Endothelial cell of umbilical vein (primary cell): Measurements from ENCODE around the gene SIGLECL1. TPM values are rescaled to one million over a fixed set of nuclear protein-coding genes. Genes with fewer than 3 reads are reported as not detected.

Source experiments
- BruUV-seq: library from RNA; stranded (reverse); fragments of 400-500 nt; replicated peaks from 2 replicates; lab custom pipeline; 2021; lab: Mats Ljungman, UMichigan
- CTCF ChIA-PET: fragments of 300-600, 350-600 bp; sonication (Branson Sonifier 250); formaldehyde crosslinking; loops from one replicate; lab custom pipeline; 2021; ENCODE audit warnings: antibody characterized with exemption, inconsistent platforms; lab: Charles Lee
- POLR2A ChIA-PET: fragments of 300-600, 350-600 bp; sonication (Branson Sonifier 250); formaldehyde crosslinking; loops from one replicate; lab custom pipeline; 2021; ENCODE audit warnings: antibody characterized with exemption, inconsistent platforms; lab: Charles Lee
- DNase-seq: peaks from one replicate; pipeline ENCODE4 v3.0.0-alpha.2; 2011; ENCODE audit warnings: low read depth, low spot score
- FAIRE-seq: peaks from 2 replicates; lab custom pipeline; 2011; peaks lifted over from hg19 to GRCh38; lab: Jason Lieb, UNC
- H2AFZ ChIP-seq: 2 replicates; pipeline ENCODE4 v1.6.0; 2012; ENCODE audit warnings: low read depth, low read length, control low read depth, inconsistent platforms
- H3K27ac ChIP-seq: 2 replicates; pipeline ENCODE4 v1.5.1; 2011; ENCODE audit warnings: low read depth, mild to moderate bottlenecking, control low read depth, low read length, moderate library complexity; ENCODE audit not compliant: insufficient read depth
- H3K27me3 ChIP-seq, 2 experiments: 2 replicates each; pipeline versions ENCODE4 v1.6.0 to v1.6.1; 2011; ENCODE audit warnings: low read length in 2 of 2, mixed read lengths in 1 of 2; ENCODE audit not compliant: control insufficient read depth in 2 of 2, insufficient read depth in 2 of 2
- H3K36me3 ChIP-seq, 2 experiments: 2 replicates in 1 of 2; 3 replicates in 1 of 2; pipeline ENCODE4 v1.5.1; 2011; ENCODE audit warnings: low read length in 2 of 2, mild to moderate bottlenecking in 1 of 2, moderate library complexity in 1 of 2; ENCODE audit not compliant: control insufficient read depth in 2 of 2, insufficient read depth in 2 of 2; ENCODE audit errors: extremely low read depth in 1 of 2
- H3K4me1 ChIP-seq: 3 replicates; pipeline ENCODE4 v1.5.1; 2011; ENCODE audit warnings: mild to moderate bottlenecking, low read length; ENCODE audit not compliant: control insufficient read depth, insufficient read depth; ENCODE audit errors: extremely low read depth
- H3K4me2 ChIP-seq: 2 replicates; pipeline ENCODE4 v1.6.1; 2011; ENCODE audit warnings: low read length, control low read depth, mixed read lengths; ENCODE audit not compliant: insufficient read depth
- H3K4me3 ChIP-seq, 3 experiments: fragments of 200-600 bp in 1 of 3; sonication (generic), shearing (Covaris generic) in 1 of 3; replicated peaks in 1 of 3; 2 replicates each; pipeline ENCODE4 v1.5.1; 2011 to 2016; ENCODE audit warnings: control low read depth in 3 of 3, low read length in 3 of 3, mild to moderate bottlenecking in 2 of 3, inconsistent platforms in 1 of 3, low read depth in 1 of 3, moderate library complexity in 1 of 3; ENCODE audit not compliant: insufficient read depth in 1 of 3
- H3K79me2 ChIP-seq: 2 replicates; pipeline ENCODE4 v1.6.0; 2012; ENCODE audit warnings: low read length, inconsistent platforms; ENCODE audit not compliant: control insufficient read depth, insufficient read depth
- H3K9ac ChIP-seq: replicated peaks from 2 replicates; pipeline ENCODE3; 2011; ENCODE audit warnings: low read length, control low read depth; ENCODE audit not compliant: insufficient read depth; ENCODE audit errors: extremely low read depth
- H3K9me1 ChIP-seq: replicated peaks from 3 replicates; pipeline ENCODE4 v1.6.0; 2011; ENCODE audit warnings: mild to moderate bottlenecking, low read length; ENCODE audit not compliant: control insufficient read depth, insufficient read depth; ENCODE audit errors: extremely low read depth
- H3K9me3 ChIP-seq: replicated peaks from 2 replicates; pipeline ENCODE4 v1.5.1; 2012; ENCODE audit warnings: low read length, inconsistent platforms; ENCODE audit not compliant: control insufficient read depth, insufficient read depth
- H4K20me1 ChIP-seq: replicated peaks from 2 replicates; pipeline ENCODE3; 2011; ENCODE audit warnings: mild to moderate bottlenecking, low read length; ENCODE audit not compliant: control insufficient read depth, insufficient read depth; ENCODE audit errors: extremely low read depth
- CTCF ChIP-seq, 2 donors: IDR thresholded peaks; 1 replicate in 1 of 2; 2 replicates in 1 of 2; pipeline ENCODE4 v1.5.1; 2011; ENCODE audit warnings: low read length in 2 of 2, mild to moderate bottlenecking in 2 of 2, moderate library complexity in 2 of 2, control low read depth in 1 of 2, inconsistent platforms in 1 of 2, low read depth in 1 of 2; ENCODE audit not compliant: insufficient read depth in 1 of 2; ENCODE audit errors: extremely low read depth in 1 of 2
- EZH2 ChIP-seq: IDR thresholded peaks from 2 replicates; pipeline ENCODE4 v1.6.1; 2012; ENCODE audit warnings: borderline replicate concordance, low read depth, mild to moderate bottlenecking, moderate library complexity, low read length, inconsistent platforms; ENCODE audit not compliant: severe bottlenecking
- FOS ChIP-seq: IDR thresholded peaks from 2 replicates; pipeline ENCODE4 v1.6.1; 2011; ENCODE audit warnings: mild to moderate bottlenecking, low read length, moderate library complexity, borderline replicate concordance; ENCODE audit not compliant: insufficient read depth
- GATA2 ChIP-seq: IDR thresholded peaks from 2 replicates; pipeline ENCODE4 v1.7.0; 2011; ENCODE audit warnings: low read depth, mild to moderate bottlenecking, moderate library complexity, mixed read lengths, low read length; ENCODE audit not compliant: insufficient read length, insufficient read depth
- JUN ChIP-seq: IDR thresholded peaks from 2 replicates; pipeline ENCODE4 v1.6.1; 2011; ENCODE audit warnings: borderline replicate concordance, low read depth; ENCODE audit not compliant: insufficient read length, insufficient read depth
- MAX ChIP-seq: IDR thresholded peaks from 2 replicates; pipeline ENCODE4 v1.6.1; 2011; ENCODE audit not compliant: insufficient read depth, insufficient read length
- MYC ChIP-seq: IDR thresholded peaks from one replicate; pipeline ENCODE4 v1.6.1; 2011; ENCODE audit warnings: mild to moderate bottlenecking, low read depth, low read length
- POLR2A ChIP-seq: IDR thresholded peaks from 2 replicates; pipeline ENCODE4 v1.6.1; 2012; ENCODE audit warnings: low read depth, mild to moderate bottlenecking, control low read depth, low read length
- POLR2AphosphoS5 ChIP-seq: IDR thresholded peaks from 2 replicates; pipeline ENCODE4 v1.6.1; 2012; ENCODE audit warnings: low read depth, mild to moderate bottlenecking, control low read depth, low read length, moderate library complexity; ENCODE audit not compliant: insufficient read depth
- dilution Hi-C: fragments of 300-500 bp; cut with MboI; formaldehyde crosslinking; loops from one replicate; pipeline ENCODE4 v1.15.0; 2019; ENCODE audit warnings: low sequenced_read_pairs; ENCODE audit not compliant: extremely low pct_ligation_motif_present
- intact Hi-C: fragments of 100-400 bp; cut with micrococcal nuclease; formaldehyde crosslinking; loops from one replicate; pipeline ENCODE4 v1.10.0; 2022
- polyA plus RNA-seq, 4 experiments: library from polyadenylated mRNA; depleted of rRNA in 3 of 4; stranded (reverse) in 3 of 4; unstranded in 1 of 4; fragments of >200 nt; gene quantifications; 2 replicates each; pipeline versions ENCODE4 v1.2.1 to v1.2.3, GENCODE V29; 2011 to 2012; ENCODE audit warnings: missing spikeins in 1 of 4
- total RNA-seq: library from RNA; stranded (reverse); gene quantifications from 2 replicates; pipeline ENCODE4 v1.2.3, GENCODE V29; 2021

SIGLECL1 gene
- total and polyA plus RNA-seq, 2 donors (not counting 3 experiments of a cell fraction or from before 2014, with no cell fraction given): not detected

- Histone ChIP-seq H3K79me2 (no peaks in the 10 kb centered on the region), H3K4me1 (no peaks in the 10 kb centered on the region), H3K9me1 (no peaks in the 10 kb centered on the region), H3K27me3 (peaks cover 0 to under 1% of the 10 kb centered on the region in 2 experiments), H3K27ac (no peak overlapping the region), H3K4me2 (no peak overlapping the region), H3K36me3 (no peaks in the 10 kb centered on the region), H4K20me1 (no peaks in the 10 kb centered on the region), H3K9me3 (no peaks in the 10 kb centered on the region), H3K9ac (no peak overlapping the region), H2AFZ (no peak overlapping the region), H3K4me3 (no peak overlapping the region)
- DNase-seq (no peak), FAIRE-seq (no peak)
- intact Hi-C loops (no loop called here), dilution Hi-C loops (no loop called here)
- TF ChIP-seq MYC (no peak), CTCF (IDR thresholded peaks at IDR 0.05; ENCODE audit: extremely low read depth in 1 of 2, insufficient read depth in 1 of 2, low read depth in 1 of 2, low read length in 2 of 2) (no peak), JUN (no peak), EZH2 (no peak), POLR2AphosphoS5 (no peak), MAX (no peak), POLR2A (no peak), FOS (no peak), GATA2 (no peak)
- ChIA-PET CTCF (no interaction called here), POLR2A (no interaction called here)
- BruUV-seq: no TSS peak
Measured at GRCh38 chr19:51317376-51317775, 66.5 kb downstream of the SIGLECL1 start.
